HCT116 (cell line): ENCODE results near the gene HS6ST3.

Experiments
- CTCF ChIP-seq, 3 experiments: fragments of 200-600 bp in 1 of 3; sonication (generic) in 1 of 3; IDR thresholded peaks in 2 of 3; conservative IDR thresholded peaks in 1 of 3; 2 replicates each; pipeline ENCODE4 v1.5.1; 2012 to 2017; ENCODE audit warnings: low read depth in 2 of 3, low read length in 2 of 3, antibody characterized with exemption in 1 of 3, borderline replicate concordance in 1 of 3, control low read depth in 1 of 3, mild to moderate bottlenecking in 1 of 3, mixed read lengths in 1 of 3, mixed run types in 1 of 3, moderate library complexity in 1 of 3; ENCODE audit not compliant: insufficient read depth in 1 of 3
- RAD21 ChIP-seq: IDR thresholded peaks from 2 replicates; pipeline ENCODE4 v1.6.1; 2012; ENCODE audit warnings: low read depth, mild to moderate bottlenecking

- TF ChIP-seq CTCF (IDR thresholded peaks at IDR 0.05 in 2 of 3, conservative IDR thresholded peaks at IDR 0.05 in 1 of 3; ENCODE audit: borderline replicate concordance in 1 of 3, insufficient read depth in 1 of 3, low read depth in 2 of 3, low read length in 2 of 3) (no peak), RAD21 (no peak)
Observed at GRCh38 chr13:96544957-96545356, 455.1 kb downstream of the HS6ST3 start.
